ENCODE results near the gene ATXN3L. TPM values are rescaled to one million over a fixed set of nuclear protein-coding genes. Genes with fewer than 3 reads are reported as not detected.

The ATXN3L gene
- total RNA-seq, 1 donor from 2014 or later = not detected

DNA sequence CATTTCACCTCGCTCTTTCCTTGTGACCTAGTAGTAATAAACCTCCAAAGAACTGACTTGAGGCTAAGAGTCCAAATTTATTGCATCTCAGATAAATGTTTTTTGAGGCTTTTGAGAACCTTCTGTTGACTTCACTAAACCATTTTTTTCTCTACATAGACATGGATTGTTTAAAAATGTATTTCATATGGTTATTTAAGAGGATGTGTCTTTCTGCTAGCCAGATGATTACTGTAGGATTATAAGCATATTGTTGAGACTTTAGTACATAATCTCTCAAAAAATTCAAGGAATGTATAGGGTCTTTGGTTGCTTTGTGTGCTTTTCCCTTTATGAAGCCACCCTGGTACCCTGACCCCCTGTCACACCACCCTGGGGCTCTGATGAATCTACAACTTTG is 44.8 kb downstream of the ATXN3L start:
- Histone ChIP-seq H3K27ac (no peak overlapping the region), H3K4me3 (no peak overlapping the region), H3K4me1 (no peaks in the 10 kb centered on the region), H3K27me3 (no peaks in the 10 kb centered on the region), H3K9me3 (no peaks in the 10 kb centered on the region), H3K36me3 (no peaks in the 10 kb centered on the region)
- TF ChIP-seq POLR2A (IDR thresholded peaks at IDR 0.05) (no peak), POLR2AphosphoS5 (IDR thresholded peaks at IDR 0.05; ENCODE audit: insufficient read depth in 1 of 2, low read depth in 1 of 2) (no peak)
- TF ChIP-seq, protein P1, sequence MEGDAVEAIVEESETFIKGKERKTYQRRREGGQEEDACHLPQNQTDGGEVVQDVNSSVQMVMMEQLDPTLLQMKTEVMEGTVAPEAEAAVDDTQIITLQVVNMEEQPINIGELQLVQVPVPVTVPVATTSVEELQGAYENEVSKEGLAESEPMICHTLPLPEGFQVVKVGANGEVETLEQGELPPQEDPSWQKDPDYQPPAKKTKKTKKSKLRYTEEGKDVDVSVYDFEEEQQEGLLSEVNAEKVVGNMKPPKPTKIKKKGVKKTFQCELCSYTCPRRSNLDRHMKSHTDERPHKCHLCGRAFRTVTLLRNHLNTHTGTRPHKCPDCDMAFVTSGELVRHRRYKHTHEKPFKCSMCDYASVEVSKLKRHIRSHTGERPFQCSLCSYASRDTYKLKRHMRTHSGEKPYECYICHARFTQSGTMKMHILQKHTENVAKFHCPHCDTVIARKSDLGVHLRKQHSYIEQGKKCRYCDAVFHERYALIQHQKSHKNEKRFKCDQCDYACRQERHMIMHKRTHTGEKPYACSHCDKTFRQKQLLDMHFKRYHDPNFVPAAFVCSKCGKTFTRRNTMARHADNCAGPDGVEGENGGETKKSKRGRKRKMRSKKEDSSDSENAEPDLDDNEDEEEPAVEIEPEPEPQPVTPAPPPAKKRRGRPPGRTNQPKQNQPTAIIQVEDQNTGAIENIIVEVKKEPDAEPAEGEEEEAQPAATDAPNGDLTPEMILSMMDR (IDR thresholded peaks at IDR 0.05) = no peak
- intact Hi-C loops (cut with DNase I) = no loop called here
- no peak for DNase-seq (ENCODE audit: extremely low spot score in 2 of 2)

DNA sequence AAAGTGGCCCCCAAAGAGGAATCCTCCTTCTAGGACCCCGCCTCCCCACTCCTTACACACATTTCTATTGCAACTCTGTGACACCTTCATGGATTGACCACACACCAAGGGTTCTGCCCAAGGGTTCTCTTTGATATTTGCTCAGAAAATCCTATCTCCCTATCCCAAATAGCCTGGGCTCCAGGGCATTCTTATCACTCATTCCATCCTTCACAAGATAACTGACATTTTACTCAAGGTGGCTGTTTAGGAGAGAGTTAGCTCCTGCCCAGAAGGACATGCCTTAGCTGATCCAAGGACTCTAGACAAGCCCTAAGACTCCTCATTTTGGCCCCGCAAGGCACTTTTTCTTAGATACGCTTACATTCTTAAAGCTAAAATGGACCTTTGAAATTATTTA is 47.4 kb downstream of the ATXN3L start:
- TF ChIP-seq POLR2A (IDR thresholded peaks at IDR 0.05) (no peak), POLR2AphosphoS5 (IDR thresholded peaks at IDR 0.05; ENCODE audit: insufficient read depth in 1 of 2, low read depth in 1 of 2) (no peak)
- TF ChIP-seq, protein P1 (IDR thresholded peaks at IDR 0.05) = no peak

DNA sequence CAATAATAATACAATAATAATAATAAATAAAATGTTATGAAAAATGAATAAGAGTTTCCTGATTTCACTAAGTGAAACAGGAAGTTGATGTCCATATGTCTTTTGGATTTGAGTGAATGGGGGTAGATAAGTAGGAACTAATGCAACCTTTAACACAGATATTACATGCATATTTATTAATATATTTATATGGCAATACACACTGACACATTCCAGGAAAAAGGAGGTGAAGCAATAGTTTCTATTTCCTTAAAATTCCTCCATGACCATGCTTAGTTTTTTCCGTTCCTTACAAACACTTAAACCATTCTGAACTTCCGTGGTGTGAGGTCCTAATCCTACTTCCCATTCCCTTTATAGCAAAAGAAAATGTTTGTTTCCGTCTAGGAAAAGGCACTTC is 48.3 kb downstream of the ATXN3L start:
- Histone ChIP-seq H3K9me3 (no peaks in the 10 kb centered on the region), H3K36me3 (no peaks in the 10 kb centered on the region), H3K4me3 (no peak overlapping the region), H3K4me1 (no peaks in the 10 kb centered on the region), H3K27me3 (no peaks in the 10 kb centered on the region), H3K27ac (no peak overlapping the region)
- TF ChIP-seq POLR2AphosphoS5 (IDR thresholded peaks at IDR 0.05; ENCODE audit: insufficient read depth in 1 of 2, low read depth in 1 of 2) (no peak), POLR2A (IDR thresholded peaks at IDR 0.05) (no peak)
- TF ChIP-seq, protein P1 (IDR thresholded peaks at IDR 0.05) = no peak
- intact Hi-C loops (cut with DNase I) = no loop called here
- DNase-seq (ENCODE audit: extremely low spot score in 2 of 2) = no peak

More for the DNA sequence above, 47.4 kb downstream of the ATXN3L start:
- no peak for DNase-seq (ENCODE audit: extremely low spot score in 2 of 2)
- H3K36me3 ChIP-seq = no peaks in the 10 kb centered on the region
- H3K27ac ChIP-seq = no peak overlapping the region
- intact Hi-C loops (cut with DNase I) = no loop called here
- H3K9me3 ChIP-seq = no peaks in the 10 kb centered on the region
- no peaks in the 10 kb centered on the region for H3K4me1 ChIP-seq
- no peaks in the 10 kb centered on the region for H3K27me3 ChIP-seq
- H3K4me3 ChIP-seq = no peak overlapping the region

DNA sequence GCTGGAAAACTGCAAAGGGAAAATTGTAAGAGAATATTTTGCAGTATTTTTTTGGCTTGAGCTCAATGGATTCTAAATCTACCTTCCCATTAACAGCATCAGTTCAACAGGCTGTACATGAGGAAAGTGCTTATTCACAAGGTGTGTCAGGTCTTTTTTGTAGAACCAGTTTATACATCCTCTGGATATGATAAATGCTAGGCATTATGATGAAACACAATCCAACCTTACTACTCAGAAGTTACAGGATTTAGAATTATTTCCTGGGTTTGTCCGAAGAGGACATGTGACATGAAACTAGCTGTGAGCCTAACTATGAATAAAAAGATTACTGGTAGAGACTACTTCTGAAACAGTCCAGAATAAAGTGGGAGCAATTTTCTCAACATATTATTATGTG is 49.5 kb downstream of the ATXN3L start:
- intact Hi-C loops (cut with DNase I) = no loop called here
- H3K36me3 ChIP-seq = no peaks in the 10 kb centered on the region
- no peak for TF ChIP-seq POLR2A (IDR thresholded peaks at IDR 0.05)
- TF ChIP-seq POLR2AphosphoS5 (IDR thresholded peaks at IDR 0.05; ENCODE audit: insufficient read depth in 1 of 2, low read depth in 1 of 2) = no peak
- TF ChIP-seq, protein P1 (IDR thresholded peaks at IDR 0.05) = no peak
- no peaks in the 10 kb centered on the region for H3K9me3 ChIP-seq
- no peak for DNase-seq (ENCODE audit: extremely low spot score in 2 of 2)
- no peaks in the 10 kb centered on the region for H3K4me1 ChIP-seq
- H3K4me3 ChIP-seq = no peak overlapping the region
- no peaks in the 10 kb centered on the region for H3K27me3 ChIP-seq
- H3K27ac ChIP-seq = no peak overlapping the region

DNA sequence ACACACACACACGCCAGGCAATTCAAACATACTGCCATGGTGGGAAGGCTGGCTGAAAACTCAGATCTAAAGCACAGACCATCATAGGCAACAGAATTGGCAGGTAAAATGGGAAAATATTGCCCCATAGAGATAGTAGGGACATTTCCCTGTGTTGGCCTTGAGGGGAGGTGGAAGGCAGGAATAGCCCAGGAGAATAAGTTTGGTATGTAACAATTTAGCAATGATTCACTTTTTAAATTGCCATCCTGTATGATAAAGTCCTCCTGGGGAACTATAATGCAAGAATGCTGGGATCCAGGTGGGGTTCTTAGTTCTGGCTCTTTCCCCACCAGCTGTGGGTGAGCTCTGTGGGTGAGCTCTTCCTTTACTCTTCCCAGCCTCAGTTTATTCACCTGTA is 51.0 kb downstream of the ATXN3L start:
- Histone ChIP-seq H3K27ac (no peak overlapping the region), H3K27me3 (no peaks in the 10 kb centered on the region), H3K4me3 (no peak overlapping the region), H3K4me1 (no peaks in the 10 kb centered on the region), H3K9me3 (no peaks in the 10 kb centered on the region), H3K36me3 (no peaks in the 10 kb centered on the region)
- intact Hi-C loops (cut with DNase I) = no loop called here
- TF ChIP-seq POLR2A (IDR thresholded peaks at IDR 0.05) (no peak), POLR2AphosphoS5 (IDR thresholded peaks at IDR 0.05; ENCODE audit: insufficient read depth in 1 of 2, low read depth in 1 of 2) (no peak)
- TF ChIP-seq, protein P1 (IDR thresholded peaks at IDR 0.05) = no peak
- DNase-seq (ENCODE audit: extremely low spot score in 2 of 2) = no peak

Other genes starting within 250 kb of the ATXN3L start
- gene EGFL6, start 249.5 kb upstream of the ATXN3L start, total RNA-seq = 0.98 TPM